ENCODE measurements around the gene METTL25.

METTL25 gene

GRCh38 chr12:82522285-82522684 is 164.0 kb downstream of the METTL25 start:
- no peak for TF ChIP-seq CTCF (IDR thresholded peaks at IDR 0.05; ENCODE audit: insufficient read depth, missing control alignments)
- no peak for FAIRE-seq
- no peak for DNase-seq (ENCODE audit: insufficient read length, low spot score)

GRCh38 chr12:82522762-82523161 is 164.4 kb downstream of the METTL25 start:
- TF ChIP-seq CTCF (IDR thresholded peaks at IDR 0.05; ENCODE audit: insufficient read depth, missing control alignments), result no peak
- FAIRE-seq (no peak), DNase-seq (ENCODE audit: insufficient read length, low spot score) (no peak)

GRCh38 chr12:82523996-82524395 is 165.7 kb downstream of the METTL25 start:
- no peak for TF ChIP-seq CTCF (IDR thresholded peaks at IDR 0.05; ENCODE audit: insufficient read depth, missing control alignments)
- no peak for FAIRE-seq
- no peak for DNase-seq (ENCODE audit: insufficient read length, low spot score)

- no peak for TF ChIP-seq CTCF (IDR thresholded peaks at IDR 0.05; ENCODE audit: insufficient read depth, missing control alignments)
- DNase-seq (ENCODE audit: insufficient read length, low spot score), result no peak
- FAIRE-seq, result no peak
These were observed 166.3 kb downstream of the METTL25 start for GRCh38 chr12:82524641-82525040.

- FAIRE-seq (no peak), DNase-seq (ENCODE audit: insufficient read length, low spot score) (no peak)
- TF ChIP-seq CTCF (IDR thresholded peaks at IDR 0.05; ENCODE audit: insufficient read depth, missing control alignments), result no peak
These were observed 167.3 kb downstream of the METTL25 start for GRCh38 chr12:82525616-82526015.

- DNase-seq (ENCODE audit: insufficient read length, low spot score) (no peak), FAIRE-seq (peak; percentile 58)
- TF ChIP-seq CTCF (IDR thresholded peaks at IDR 0.05; ENCODE audit: insufficient read depth, missing control alignments), result peak; percentile 93
These were observed 168.9 kb downstream of the METTL25 start for GRCh38 chr12:82527165-82527780.

All from D721Med (cell line).